Natural killer cell (primary cell): ENCODE data around the gene KCNMB2. TPM values are rescaled to one million over a fixed set of nuclear protein-coding genes. Genes with fewer than 3 reads are reported as not detected.

Experiments
- ATAC-seq, 3 donors: fragments of 150-1000 bp in 2 of 3; fragments of 200-7000 bp in 1 of 3; cut with Tn5 transposase; 1 replicate in 1 of 3; 2 replicates in 2 of 3; pipeline ENCODE4 v1.10.0; 2021; ENCODE audit warnings: mild to moderate bottlenecking in 2 of 3, moderate library complexity in 2 of 3
- DNase-seq, 2 donors: peaks; one replicate each; pipeline versions ENCODE4 v3.0.0 to v3.0.0-alpha.2; 2013 to 2021; ENCODE audit warnings: mixed read lengths in 1 of 2
- H3K27ac ChIP-seq: one replicate; pipeline ENCODE4 v1.5.1; 2013; ENCODE audit warnings: mild to moderate bottlenecking, low read length
- H3K27me3 ChIP-seq: one replicate; pipeline ENCODE4 v1.6.1; 2013; ENCODE audit warnings: low read length; ENCODE audit not compliant: control insufficient read depth, insufficient read depth
- H3K36me3 ChIP-seq: one replicate; pipeline ENCODE4 v1.6.1; 2013; ENCODE audit warnings: low read length; ENCODE audit not compliant: control insufficient read depth, insufficient read depth
- H3K4me1 ChIP-seq: one replicate; pipeline ENCODE4 v1.6.1; 2013; ENCODE audit warnings: low read length; ENCODE audit not compliant: control insufficient read depth, insufficient read depth
- H3K4me3 ChIP-seq: one replicate; pipeline ENCODE4 v1.5.1; 2013; ENCODE audit warnings: low read length
- H3K9me3 ChIP-seq: one replicate; pipeline ENCODE4 v1.6.1; 2013; ENCODE audit warnings: low read length; ENCODE audit not compliant: control insufficient read depth, insufficient read depth
- H3K27ac Mint-ChIP-seq, 2 donors: one replicate each; pipeline ENCODE4 v1.8.0; 2022; ENCODE audit warnings: mild to moderate bottlenecking in 2 of 2, mixed read lengths in 2 of 2, moderate library complexity in 1 of 2
- H3K27me3 Mint-ChIP-seq, 2 donors: one replicate each; pipeline ENCODE4 v1.8.0; 2022; ENCODE audit warnings: low read depth in 2 of 2, mixed read lengths in 2 of 2
- H3K36me3 Mint-ChIP-seq: one replicate; pipeline ENCODE4 v1.8.0; 2022; ENCODE audit warnings: mixed read lengths
- H3K4me1 Mint-ChIP-seq, 2 donors: one replicate each; pipeline ENCODE4 v1.8.0; 2022; ENCODE audit warnings: mixed read lengths in 2 of 2
- H3K4me3 Mint-ChIP-seq: one replicate; pipeline ENCODE4 v1.8.0; 2022; ENCODE audit warnings: mild to moderate bottlenecking, moderate library complexity, mixed read lengths
- H3K9me3 Mint-ChIP-seq, 2 donors: one replicate each; pipeline ENCODE4 v1.8.0; 2022; ENCODE audit warnings: mixed read lengths in 2 of 2
- WGBS: methylation state at CpG from one replicate; pipeline ENCODE4 v1.1.7; 2013; ENCODE audit warnings: missing lambda C conversion rate; ENCODE audit not compliant: insufficient coverage; 5-methylcytosine and 5-hydroxymethylcytosine counted together
- intact Hi-C: fragments of 100-400 bp; cut with micrococcal nuclease; formaldehyde crosslinking; loops from one replicate; pipeline ENCODE4 v1.14.2; 2022
- total RNA-seq, 4 donors: library from RNA; stranded (reverse); fragments of 120-200 nt in 1 of 4; gene quantifications; one replicate each; pipeline versions ENCODE4 v1.2.3 to v1.2.4, GENCODE V29; 2013 to 2022
- TF ChIP-seq, protein P1 (sequence below): fragments of 200-600 bp; IDR thresholded peaks from one replicate; pipeline ENCODE4 v1.8.0; 2022; ENCODE audit warnings: antibody characterized with exemption

The KCNMB2 gene
- total RNA-seq, 3 donors from 2014 or later (not counting 1 experiment from before 2014, with no cell fraction given): not detected

DNA sequence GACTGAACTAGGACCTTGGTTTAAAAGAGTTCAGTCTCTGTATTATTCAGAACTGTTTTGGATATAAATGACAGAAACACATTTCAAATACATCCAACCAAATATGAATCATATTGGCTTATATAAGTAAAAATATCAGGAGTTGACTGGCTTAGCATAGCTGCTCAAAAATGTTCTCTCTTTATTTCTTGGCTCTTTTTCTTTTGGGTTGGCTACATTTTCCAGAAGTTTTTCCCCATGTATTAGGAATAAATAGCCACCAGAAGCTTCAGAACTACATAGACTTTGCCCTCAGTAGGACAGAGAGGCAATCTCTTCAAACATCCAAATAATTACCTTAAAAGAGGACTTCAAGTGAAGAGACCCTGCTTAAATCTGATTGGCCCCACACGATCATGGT is 32.7 kb downstream of the KCNMB2 start:
- TF ChIP-seq, protein P1, sequence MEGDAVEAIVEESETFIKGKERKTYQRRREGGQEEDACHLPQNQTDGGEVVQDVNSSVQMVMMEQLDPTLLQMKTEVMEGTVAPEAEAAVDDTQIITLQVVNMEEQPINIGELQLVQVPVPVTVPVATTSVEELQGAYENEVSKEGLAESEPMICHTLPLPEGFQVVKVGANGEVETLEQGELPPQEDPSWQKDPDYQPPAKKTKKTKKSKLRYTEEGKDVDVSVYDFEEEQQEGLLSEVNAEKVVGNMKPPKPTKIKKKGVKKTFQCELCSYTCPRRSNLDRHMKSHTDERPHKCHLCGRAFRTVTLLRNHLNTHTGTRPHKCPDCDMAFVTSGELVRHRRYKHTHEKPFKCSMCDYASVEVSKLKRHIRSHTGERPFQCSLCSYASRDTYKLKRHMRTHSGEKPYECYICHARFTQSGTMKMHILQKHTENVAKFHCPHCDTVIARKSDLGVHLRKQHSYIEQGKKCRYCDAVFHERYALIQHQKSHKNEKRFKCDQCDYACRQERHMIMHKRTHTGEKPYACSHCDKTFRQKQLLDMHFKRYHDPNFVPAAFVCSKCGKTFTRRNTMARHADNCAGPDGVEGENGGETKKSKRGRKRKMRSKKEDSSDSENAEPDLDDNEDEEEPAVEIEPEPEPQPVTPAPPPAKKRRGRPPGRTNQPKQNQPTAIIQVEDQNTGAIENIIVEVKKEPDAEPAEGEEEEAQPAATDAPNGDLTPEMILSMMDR: no peak
- Histone ChIP-seq H3K36me3 (no peaks in the 10 kb centered on the region), H3K27ac (no peak overlapping the region), H3K27me3 (no peaks in the 10 kb centered on the region), H3K4me1 (no peaks in the 10 kb centered on the region), H3K4me3 (no peak overlapping the region), H3K9me3 (no peaks in the 10 kb centered on the region)
- H3K4me1 Mint-ChIP-seq: no peaks in the 10 kb centered on the region
- no peaks in the 10 kb centered on the region for H3K27me3 Mint-ChIP-seq
- H3K4me3 Mint-ChIP-seq: no peak overlapping the region
- no peak for ATAC-seq
- DNase-seq: no peak
- no peak overlapping the region for H3K27ac Mint-ChIP-seq
- intact Hi-C loops: no loop called here
- 85% methylated on average over 1 of the region's 1 CpG for WGBS
- H3K9me3 Mint-ChIP-seq: peaks cover 2 to 7% of the 10 kb centered on the region in 2 donors
- no peaks in the 10 kb centered on the region for H3K36me3 Mint-ChIP-seq

DNA sequence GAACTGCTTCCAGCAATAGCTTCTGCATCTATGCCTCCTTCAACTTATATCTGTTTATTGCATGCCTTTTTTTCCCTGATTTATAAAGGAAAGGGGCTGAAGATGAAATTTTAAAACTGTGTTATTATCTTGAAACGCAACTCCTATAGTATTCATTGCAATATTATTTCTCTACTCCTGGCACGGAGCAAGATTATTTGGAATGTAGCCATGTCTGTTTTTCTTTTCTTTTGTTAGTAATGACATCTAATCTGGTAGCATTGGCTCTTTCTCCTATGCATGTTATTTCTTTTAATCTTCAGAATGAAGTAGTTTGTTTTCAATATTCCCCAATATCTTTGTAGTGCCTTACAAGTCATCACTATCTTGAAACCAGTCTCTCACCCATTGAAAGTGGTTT is 33.6 kb downstream of the KCNMB2 start:
- Histone ChIP-seq H3K4me1 (no peaks in the 10 kb centered on the region), H3K4me3 (no peak overlapping the region), H3K36me3 (no peaks in the 10 kb centered on the region), H3K27me3 (no peaks in the 10 kb centered on the region), H3K9me3 (no peaks in the 10 kb centered on the region), H3K27ac (no peak overlapping the region)
- no peaks in the 10 kb centered on the region for H3K4me1 Mint-ChIP-seq
- no peak for ATAC-seq
- peaks cover 2 to 7% of the 10 kb centered on the region in 2 donors for H3K9me3 Mint-ChIP-seq
- no peak overlapping the region for H3K4me3 Mint-ChIP-seq
- no peak overlapping the region for H3K27ac Mint-ChIP-seq
- H3K27me3 Mint-ChIP-seq: no peaks in the 10 kb centered on the region
- intact Hi-C loops: no loop called here
- TF ChIP-seq, protein P1: no peak
- DNase-seq: no peak
- WGBS: no CpG with 5 or more reads among the region's 2 CpGs
- H3K36me3 Mint-ChIP-seq: no peaks in the 10 kb centered on the region

DNA sequence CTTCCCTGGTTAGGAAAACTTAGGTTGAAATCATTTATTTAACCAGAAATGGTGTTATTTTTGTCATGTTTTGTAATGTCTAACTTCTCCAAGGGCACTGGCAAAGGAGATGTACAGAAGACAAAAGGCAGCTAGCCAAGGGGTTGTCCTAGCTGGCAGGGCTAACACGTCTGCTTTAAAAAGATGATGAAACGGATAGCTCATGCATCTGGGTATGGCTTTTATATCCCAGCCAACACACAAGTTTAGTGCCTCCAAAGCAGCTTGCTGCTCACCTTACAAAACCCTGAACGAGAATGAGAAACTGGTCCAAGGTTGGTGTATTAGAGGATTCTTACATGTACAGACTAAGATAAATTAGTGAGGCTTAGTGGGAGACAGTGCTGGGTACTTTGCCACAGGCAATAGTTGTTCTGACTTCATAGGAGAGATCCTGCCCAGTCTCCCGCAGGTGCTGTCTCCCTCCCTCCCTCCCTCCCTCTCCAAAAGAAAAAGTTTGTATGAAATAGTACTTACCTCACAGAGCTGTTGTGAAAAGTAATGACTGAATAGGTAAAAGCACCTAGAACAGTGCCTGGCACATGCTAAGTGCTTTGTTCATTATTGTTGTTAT is 47.8 kb downstream of the KCNMB2 start:
- ATAC-seq: no peak
- Histone ChIP-seq H3K27me3 (no peaks in the 10 kb centered on the region), H3K4me3 (no peak overlapping the region), H3K36me3 (no peaks in the 10 kb centered on the region), H3K27ac (no peak overlapping the region), H3K9me3 (no peaks in the 10 kb centered on the region), H3K4me1 (no peaks in the 10 kb centered on the region)
- H3K4me3 Mint-ChIP-seq: no peak overlapping the region
- intact Hi-C loops: no loop called here
- no peak for DNase-seq
- H3K27me3 Mint-ChIP-seq: no peaks in the 10 kb centered on the region
- 89% methylated on average over 3 of the region's 4 CpGs for WGBS
- H3K9me3 Mint-ChIP-seq: peaks cover 4 to 6% of the 10 kb centered on the region in 2 donors
- TF ChIP-seq, protein P1: no peak
- H3K36me3 Mint-ChIP-seq: no peaks in the 10 kb centered on the region
- no peaks in the 10 kb centered on the region for H3K4me1 Mint-ChIP-seq
- no peak overlapping the region for H3K27ac Mint-ChIP-seq
